Osteoblast (primary cell): ENCODE results near the gene SLC35C1. TPM values are rescaled to one million over a fixed set of nuclear protein-coding genes. Genes with fewer than 3 reads are reported as not detected.

Source experiments
- DNase-seq: peaks from one replicate; pipeline ENCODE4 v3.0.0; 2011; ENCODE audit warnings: low spot score, mixed read lengths; ENCODE audit not compliant: insufficient read length; ENCODE audit errors: missing footprints
- H2AFZ ChIP-seq: 2 replicates; pipeline ENCODE4 v1.6.0; 2011; ENCODE audit warnings: mild to moderate bottlenecking, low read length
- H3K27ac ChIP-seq: 2 replicates; pipeline ENCODE4 v1.5.1; 2011; ENCODE audit warnings: mild to moderate bottlenecking, low read depth, low read length, moderate library complexity
- H3K27me3 ChIP-seq: 2 replicates; pipeline ENCODE4 v1.6.0; 2012; ENCODE audit warnings: mild to moderate bottlenecking, control low read depth, inconsistent platforms, low read length, moderate library complexity; ENCODE audit not compliant: insufficient read depth
- H3K36me3 ChIP-seq: 2 replicates; pipeline ENCODE4 v1.5.1; 2011; ENCODE audit warnings: mild to moderate bottlenecking, low read length, control low read depth, moderate library complexity; ENCODE audit not compliant: insufficient read depth
- H3K4me1 ChIP-seq: 2 replicates; pipeline ENCODE4 v1.5.1; 2011; ENCODE audit warnings: mild to moderate bottlenecking, low read length, control low read depth, moderate library complexity; ENCODE audit not compliant: insufficient read depth
- H3K4me2 ChIP-seq: 2 replicates; pipeline ENCODE4 v1.6.0; 2011; ENCODE audit warnings: mild to moderate bottlenecking, low read length; ENCODE audit not compliant: insufficient read depth
- H3K4me3 ChIP-seq: fragments of 200-600 bp; sonication (generic); 3 replicates; pipeline ENCODE4 v1.5.1; 2012; ENCODE audit warnings: mild to moderate bottlenecking, low read length, inconsistent platforms; ENCODE audit not compliant: insufficient read depth
- H3K79me2 ChIP-seq: 2 replicates; pipeline ENCODE4 v1.6.0; 2012; ENCODE audit warnings: mild to moderate bottlenecking, low read length, control low read depth, inconsistent platforms; ENCODE audit not compliant: insufficient read depth
- H3K9me3 ChIP-seq: 2 replicates; pipeline ENCODE4 v1.5.1; 2011; ENCODE audit warnings: low read depth, low read length, control low read depth
- H4K20me1 ChIP-seq: 2 replicates; pipeline ENCODE4 v1.6.0; 2012; ENCODE audit warnings: mild to moderate bottlenecking, low read length, control low read depth; ENCODE audit not compliant: insufficient read depth
- CTCF ChIP-seq: IDR thresholded peaks from 2 replicates; pipeline ENCODE4 v1.5.1; 2011; ENCODE audit warnings: mild to moderate bottlenecking, low read depth, low read length, moderate library complexity; ENCODE audit errors: extremely low read depth
- total RNA-seq: library from RNA; depleted of rRNA; stranded (reverse); fragments of >200 nt; gene quantifications from 2 replicates; pipeline ENCODE4 v1.2.3, GENCODE V29; 2012

The SLC35C1 gene
- total RNA-seq, 1 donor = 12.3 TPM

DNA sequence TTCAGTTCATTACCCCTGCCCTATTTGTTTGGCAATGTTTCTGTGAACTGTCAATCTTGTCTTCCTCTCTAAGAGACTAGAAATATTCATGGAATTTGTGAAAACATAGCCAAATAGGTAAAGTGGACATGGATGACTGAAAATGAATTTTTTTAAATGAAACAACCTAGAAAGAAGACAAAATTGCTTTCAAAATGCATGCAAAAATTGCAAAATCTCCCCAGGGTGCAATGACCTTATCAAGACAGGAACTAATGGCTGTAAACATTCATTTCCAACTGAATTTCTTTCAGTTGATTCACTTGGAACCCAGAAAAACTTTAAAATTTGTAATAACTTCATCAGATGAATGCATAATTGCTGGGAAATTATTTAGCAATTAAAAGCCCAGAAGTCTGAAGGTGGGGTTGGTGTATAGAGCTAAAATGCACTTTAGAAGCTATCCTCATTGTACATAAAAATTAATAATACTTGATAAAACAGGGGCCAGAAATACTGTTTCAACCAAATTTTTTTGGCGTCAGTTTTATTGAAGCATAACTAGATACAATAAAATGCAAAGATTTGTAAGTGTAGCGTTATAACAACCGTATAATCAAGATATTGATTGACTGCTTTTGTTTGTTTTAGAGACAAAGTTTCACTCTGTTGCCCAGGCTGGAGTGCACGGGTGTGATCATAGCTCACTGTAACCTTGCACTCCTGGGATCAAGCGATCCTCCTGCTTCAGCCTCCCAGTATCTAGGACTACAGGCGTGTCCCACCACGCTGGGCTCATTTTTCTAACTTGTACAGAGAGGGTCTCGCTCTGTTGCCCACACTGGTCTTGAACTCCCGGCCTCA lies 27.6 kb upstream of the SLC35C1 start:
- DNase-seq = no peak
- no peak overlapping the region for H2AFZ ChIP-seq
- no peak overlapping the region for H3K4me3 ChIP-seq
- H3K4me2 ChIP-seq = no peak overlapping the region
- no peaks in the 10 kb centered on the region for H3K79me2 ChIP-seq
- peaks cover 8% of the 10 kb centered on the region for H3K27me3 ChIP-seq
- no peak overlapping the region for H3K27ac ChIP-seq
- H4K20me1 ChIP-seq = no peaks in the 10 kb centered on the region
- no peaks in the 10 kb centered on the region for H3K36me3 ChIP-seq
- TF ChIP-seq CTCF = no peak
- no peaks in the 10 kb centered on the region for H3K4me1 ChIP-seq
- no peaks in the 10 kb centered on the region for H3K9me3 ChIP-seq

GRCh38 chr11:45778341-45778740 lies 26.6 kb upstream of the SLC35C1 start:
- no peak for TF ChIP-seq CTCF
- no peak overlapping the region for H2AFZ ChIP-seq
- no peak overlapping the region for H3K27ac ChIP-seq
- no peak overlapping the region for H3K4me2 ChIP-seq
- no peaks in the 10 kb centered on the region for H3K36me3 ChIP-seq
- H3K9me3 ChIP-seq = no peaks in the 10 kb centered on the region
- no peak for DNase-seq
- H3K4me3 ChIP-seq = no peak overlapping the region
- no peaks in the 10 kb centered on the region for H3K4me1 ChIP-seq
- no peaks in the 10 kb centered on the region for H3K79me2 ChIP-seq
- peaks cover 10% of the 10 kb centered on the region for H3K27me3 ChIP-seq
- no peaks in the 10 kb centered on the region for H4K20me1 ChIP-seq

DNA sequence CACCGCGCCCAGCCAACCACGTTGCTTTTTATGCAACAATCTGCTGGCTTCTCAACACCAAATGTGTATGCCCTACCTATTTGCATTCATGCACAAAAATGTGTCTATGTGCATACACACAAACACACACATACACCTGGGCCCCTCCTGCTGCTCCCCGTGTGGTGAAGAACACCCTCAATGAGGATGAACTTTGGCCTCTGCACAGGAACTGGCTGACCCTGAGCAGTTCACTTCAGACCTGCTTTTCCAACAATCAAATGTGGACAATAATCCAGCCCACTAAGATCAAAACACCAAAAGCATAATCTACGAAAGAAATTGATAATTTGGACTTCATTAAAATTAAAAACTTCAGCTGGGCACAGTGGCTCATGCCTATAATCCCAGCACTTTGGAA lies 25.3 kb upstream of the SLC35C1 start:
- Histone ChIP-seq H3K9me3 (no peaks in the 10 kb centered on the region), H3K4me1 (no peaks in the 10 kb centered on the region), H3K27me3 (peaks cover 10% of the 10 kb centered on the region), H3K4me2 (no peak overlapping the region), H3K27ac (no peak overlapping the region), H4K20me1 (no peaks in the 10 kb centered on the region), H3K79me2 (no peaks in the 10 kb centered on the region), H2AFZ (no peak overlapping the region), H3K4me3 (no peak overlapping the region), H3K36me3 (no peaks in the 10 kb centered on the region)
- DNase-seq = no peak
- no peak for TF ChIP-seq CTCF

DNA sequence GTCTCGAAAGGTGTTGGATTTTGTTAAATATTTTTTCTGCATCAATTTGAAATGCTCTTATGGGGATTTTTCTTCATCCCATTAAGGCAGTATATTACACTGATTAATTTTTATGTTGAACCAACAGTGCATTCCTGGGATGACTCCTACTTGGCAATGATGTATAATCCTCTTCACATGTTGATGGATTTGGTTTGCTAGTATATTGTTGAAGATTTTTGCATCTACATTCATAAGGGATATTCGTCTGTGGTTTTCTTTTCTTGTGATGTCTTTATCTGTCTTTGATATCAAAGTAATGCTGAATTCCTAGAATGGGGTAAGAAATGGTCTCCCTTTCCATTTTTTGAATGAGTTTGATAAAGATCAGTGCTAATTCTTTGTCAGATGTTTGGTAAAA lies 18.7 kb upstream of the SLC35C1 start:
- Histone ChIP-seq H3K27ac (no peak overlapping the region), H3K79me2 (no peaks in the 10 kb centered on the region), H3K4me2 (no peak overlapping the region), H3K4me1 (no peaks in the 10 kb centered on the region), H3K9me3 (no peaks in the 10 kb centered on the region), H3K36me3 (no peaks in the 10 kb centered on the region), H2AFZ (no peak overlapping the region), H3K27me3 (peaks cover 15% of the 10 kb centered on the region), H3K4me3 (no peak overlapping the region), H4K20me1 (no peaks in the 10 kb centered on the region)
- DNase-seq = no peak
- no peak for TF ChIP-seq CTCF
